Activated CD4-positive, alpha-beta T cell treated with anti-CD3 and anti-CD28 coated beads, Interleukin-10, Interleukin-2, amounts not matched to agents 100 ng/mL and 50 ng/mL, durations not matched to agents 16 hours and 8 hours (primary cell): Measurements from ENCODE around the gene GNS.
"Not testable (repeated sequence)": the region's sequence is repeated elsewhere in the genome, so short reads cannot be mapped to it uniquely, and the experiment has no call there.

Source experiments
- DNase-seq: peaks from one replicate; pipeline ENCODE4 v3.0.0-alpha.2; 2020

GNS gene

DNA sequence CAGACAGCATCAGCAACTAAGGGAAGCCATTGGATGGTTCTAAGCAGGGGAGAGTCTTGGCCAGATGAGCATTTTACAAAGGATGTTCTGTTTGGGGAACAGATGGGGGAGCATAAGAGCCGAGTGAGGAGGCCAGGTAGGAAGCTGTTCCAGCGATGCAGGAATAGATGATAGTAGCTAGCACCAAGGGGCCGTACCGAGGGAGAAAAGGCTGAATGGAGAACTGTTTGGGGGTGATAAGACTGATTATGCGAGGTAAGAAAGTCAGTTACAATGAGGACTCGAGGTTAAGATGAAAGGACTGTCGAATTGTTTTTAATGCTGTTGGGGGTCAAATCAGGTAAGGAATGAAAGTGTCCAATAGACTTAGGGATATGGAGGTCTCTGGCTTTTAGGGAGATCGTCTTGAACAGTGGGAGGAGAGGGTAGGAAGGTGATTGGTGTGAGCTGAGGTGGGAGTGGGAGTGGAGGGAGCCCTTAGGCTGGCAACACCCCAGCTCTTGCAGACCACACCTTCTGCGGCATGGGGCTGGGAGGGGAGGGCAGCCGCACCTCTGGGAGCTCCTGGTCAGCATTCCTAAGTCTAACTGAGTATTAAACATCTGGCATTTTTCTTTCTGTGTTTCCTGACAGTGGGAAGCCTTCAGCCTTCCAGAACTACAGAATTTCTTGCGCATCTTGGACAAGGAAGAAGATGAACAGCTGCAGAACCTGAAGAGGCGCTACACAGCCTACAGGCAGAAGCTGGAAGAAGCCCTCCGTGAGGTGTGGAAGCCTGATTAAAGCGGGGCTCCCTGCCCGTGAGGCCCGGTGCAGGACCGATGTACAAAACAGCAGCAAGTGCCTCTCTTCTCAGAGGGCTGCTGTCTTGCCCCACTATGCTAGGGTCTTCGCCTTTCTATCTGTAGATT, 64.8 kb downstream of the GNS start:
- DNase-seq: no peak

DNA sequence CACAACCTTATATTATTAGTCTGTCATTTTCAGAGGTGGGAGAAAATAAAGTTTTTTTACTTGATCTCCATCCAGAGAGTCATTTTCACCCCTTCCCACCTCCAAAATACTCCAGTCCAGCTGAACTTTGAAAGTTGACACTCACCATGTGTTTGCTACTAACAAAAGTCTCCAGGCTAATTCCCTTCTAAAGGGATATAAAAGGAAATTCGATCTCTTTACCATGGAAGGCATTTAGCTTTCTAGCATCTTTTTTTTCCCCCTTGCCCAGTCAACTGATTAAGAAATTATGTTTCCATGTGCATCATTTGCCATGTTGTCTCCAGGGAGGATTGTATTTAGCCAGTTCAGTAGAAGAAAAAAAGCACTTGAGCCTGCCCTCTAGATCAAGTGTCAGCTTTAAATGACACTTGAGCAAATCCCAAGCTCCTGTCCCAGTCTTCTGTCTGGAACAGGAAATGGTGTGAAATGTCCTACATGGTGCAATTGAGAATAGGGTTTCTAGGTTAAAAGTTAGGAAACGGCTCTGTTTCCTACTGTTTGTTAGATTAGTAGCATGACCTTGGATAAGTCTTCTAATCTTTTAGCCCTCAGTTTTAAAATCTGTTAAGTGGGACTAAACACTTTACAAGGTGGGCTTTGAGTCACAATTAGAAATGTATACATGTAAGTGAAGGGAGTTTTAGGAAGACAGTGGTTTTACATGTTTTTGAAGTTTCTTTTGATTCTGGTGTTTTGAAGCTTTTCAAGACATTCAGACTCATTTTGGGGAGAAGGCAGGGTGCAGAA, 67.2 kb downstream of the GNS start:
- no peak for DNase-seq

DNA sequence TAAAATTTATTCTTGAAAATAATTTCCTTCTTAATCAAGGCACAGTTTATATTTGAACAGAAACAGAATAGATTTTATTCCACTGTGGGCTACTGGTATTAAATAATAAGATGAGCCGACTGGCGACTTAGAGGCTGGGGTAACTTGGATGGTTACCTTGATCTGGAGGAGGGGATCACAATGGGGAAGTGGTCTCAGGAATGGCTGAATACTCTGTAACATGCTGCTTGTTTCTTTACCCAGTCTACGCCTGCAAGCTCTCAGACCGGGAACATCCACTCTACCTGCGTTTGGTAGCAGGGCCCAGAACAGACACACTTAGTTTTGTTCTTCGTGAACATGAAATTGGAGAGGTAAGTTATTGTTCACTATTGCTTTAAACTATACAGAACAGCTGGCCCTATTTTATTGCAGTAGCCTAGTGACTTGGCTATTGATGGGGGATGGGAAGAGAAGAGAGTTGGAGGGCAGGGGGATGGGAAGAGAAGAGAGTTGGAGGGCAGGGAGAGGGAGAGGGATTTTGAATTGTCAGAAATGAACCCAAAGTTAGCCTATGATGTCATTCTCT, 67.9 kb downstream of the GNS start:
- DNase-seq: no peak

DNA sequence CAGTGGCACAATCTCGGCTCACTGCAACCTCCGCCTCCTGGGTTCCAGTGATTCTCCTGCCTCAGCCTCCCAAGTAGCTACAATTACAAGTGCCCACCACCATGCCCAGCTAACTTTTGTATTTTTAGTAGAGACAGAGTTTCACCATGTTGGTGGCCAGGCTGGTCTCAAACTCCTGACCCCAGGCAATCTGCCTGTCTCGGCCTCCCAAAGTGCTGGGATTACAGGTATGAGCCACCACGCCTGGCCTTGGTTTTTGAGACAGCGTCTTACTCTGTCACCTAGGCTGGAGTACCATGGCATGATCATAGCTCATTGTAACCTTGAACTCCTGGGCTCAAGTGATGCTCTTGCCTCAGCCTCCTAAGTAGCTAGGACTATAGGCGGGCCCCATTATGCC, 69.0 kb downstream of the GNS start:
- not testable (repeated sequence) for DNase-seq

- DNase-seq: no peak
Measured at GRCh38 chr12:64688715-64689114, 70.5 kb downstream of the GNS start.

DNA sequence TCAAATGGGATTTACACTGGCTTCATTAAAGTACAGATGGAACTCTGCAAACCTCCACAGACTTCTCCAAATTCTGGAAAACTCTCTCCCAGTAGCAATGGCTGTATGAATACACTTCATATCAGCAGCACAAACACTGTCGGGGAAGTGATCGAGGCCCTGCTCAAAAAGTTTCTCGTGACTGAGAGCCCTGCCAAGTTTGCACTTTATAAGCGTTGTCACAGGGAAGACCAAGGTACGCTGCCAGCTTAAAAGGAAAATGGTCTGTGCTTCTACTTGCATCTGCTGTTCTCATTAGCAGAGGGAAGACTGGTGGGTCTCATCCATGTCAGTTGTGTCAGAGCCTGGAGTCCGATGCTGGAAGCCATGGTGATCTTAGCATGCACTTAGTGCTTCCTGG, 71.0 kb downstream of the GNS start:
- no peak for DNase-seq

DNA sequence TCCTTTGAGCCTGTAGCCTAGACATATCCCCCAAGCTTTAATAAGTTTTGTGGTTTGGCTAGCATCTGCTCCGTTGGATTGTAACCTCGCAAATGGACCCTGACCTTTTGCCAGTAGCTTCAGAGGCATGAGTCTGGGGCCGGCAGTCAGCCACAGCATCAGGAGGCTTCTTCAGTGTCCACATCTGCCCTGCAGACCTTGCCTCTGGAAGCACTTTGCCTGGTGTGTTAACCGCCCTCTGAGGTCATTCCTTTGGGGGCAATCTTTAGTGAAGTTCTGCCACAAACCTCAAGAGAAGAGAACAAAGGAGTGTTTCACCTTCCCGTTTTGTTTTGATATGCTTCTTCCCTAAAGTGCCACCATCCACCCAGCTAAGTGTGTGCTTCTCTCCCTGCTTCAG, 71.4 kb downstream of the GNS start:
- DNase-seq: no peak

GRCh38 chr12:64685605-64686004, 73.6 kb downstream of the GNS start:
- no peak for DNase-seq

- no peak for DNase-seq
Measured at GRCh38 chr12:64685050-64685449, 74.2 kb downstream of the GNS start.

DNA sequence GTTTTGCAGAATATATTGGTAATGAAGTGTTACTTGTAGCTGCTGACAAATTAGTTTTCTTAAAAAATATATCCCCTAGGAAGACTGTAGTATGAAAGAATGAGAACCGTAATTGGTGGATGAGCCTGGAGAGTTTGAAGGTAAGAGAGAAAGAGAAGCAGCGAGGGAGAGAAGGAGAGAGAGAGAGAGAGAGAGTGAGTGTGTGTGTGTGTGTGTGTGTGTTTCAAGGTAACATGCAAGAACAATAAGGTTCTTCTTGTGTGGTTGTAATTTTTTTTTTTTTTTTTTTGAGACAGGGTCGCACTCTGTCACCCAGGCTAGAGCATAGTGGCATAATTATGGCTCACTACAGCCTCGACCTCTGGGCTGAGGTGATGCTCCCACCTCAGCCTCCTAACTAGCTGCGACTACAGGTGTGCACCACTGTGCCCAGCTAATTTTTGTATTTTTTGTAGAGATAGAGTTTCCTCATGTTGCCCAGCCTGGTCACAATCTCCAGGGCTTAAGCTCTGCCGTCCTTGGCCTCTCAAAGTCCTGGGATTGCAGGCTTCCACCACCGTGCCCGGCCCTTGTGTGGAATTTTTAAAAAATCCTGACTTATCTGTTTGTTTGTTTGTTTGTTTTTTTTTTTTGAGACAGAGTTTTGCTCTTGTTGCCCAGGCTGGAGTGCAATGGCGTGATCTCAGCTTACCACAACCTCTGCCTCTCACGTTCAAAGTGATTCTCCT, 75.2 kb downstream of the GNS start:
- DNase-seq: no peak

GRCh38 chr12:64682572-64683277, 76.5 kb downstream of the GNS start:
- no peak for DNase-seq

GRCh38 chr12:64681200-64682052, 77.8 kb downstream of the GNS start:
- DNase-seq: peak; percentile 76

GRCh38 chr12:64680235-64680634, 79.0 kb downstream of the GNS start:
- no peak for DNase-seq

DNA sequence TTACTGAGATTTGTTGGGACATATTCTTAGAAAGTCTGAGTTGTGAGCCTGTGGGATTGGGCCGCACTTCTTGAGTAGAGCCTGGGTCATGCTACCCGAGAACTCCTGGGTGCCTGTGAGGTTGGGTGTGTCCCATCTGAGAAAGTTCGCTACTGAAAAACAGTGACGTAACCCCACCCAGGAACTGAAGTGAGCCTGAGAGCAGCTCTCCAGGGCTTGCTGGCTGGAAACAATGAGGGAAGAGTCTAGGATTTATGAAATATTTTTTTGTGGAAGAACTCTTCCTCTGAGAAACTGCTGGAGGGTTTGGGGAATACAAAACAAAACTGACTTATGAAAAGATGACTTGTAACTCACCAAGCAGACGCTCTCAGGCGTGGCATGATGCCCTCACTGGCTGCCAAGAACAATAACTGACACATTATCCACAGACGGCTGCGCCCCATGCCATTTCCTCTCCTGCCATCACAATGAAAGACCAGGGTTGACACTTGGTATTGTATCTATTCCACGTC, 79.7 kb downstream of the GNS start:
- DNase-seq: peak; percentile 79

GRCh38 chr12:64678835-64679234, 80.4 kb downstream of the GNS start:
- no peak for DNase-seq

- DNase-seq: no peak
Measured at GRCh38 chr12:64678248-64678647, 81.0 kb downstream of the GNS start.

DNA sequence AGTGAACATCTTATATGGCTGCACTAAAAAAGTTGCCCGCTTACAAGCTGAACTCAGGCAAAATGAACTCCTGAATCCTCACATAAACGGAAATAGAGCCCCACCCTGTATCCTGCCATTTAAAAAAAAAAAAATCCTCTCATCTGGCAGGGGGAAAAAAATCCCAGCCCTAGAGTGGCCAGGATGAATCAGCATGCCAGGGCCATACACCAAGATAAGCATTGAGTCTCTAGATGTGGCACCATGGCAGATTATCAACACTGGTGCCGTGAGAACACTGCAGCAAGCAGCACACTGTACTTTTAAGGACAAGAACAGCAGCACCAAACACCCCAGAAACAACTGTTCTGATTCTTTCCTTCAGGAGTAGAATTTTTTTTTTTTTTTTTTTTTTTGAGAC, 83.4 kb downstream of the GNS start:
- no peak for DNase-seq

DNA sequence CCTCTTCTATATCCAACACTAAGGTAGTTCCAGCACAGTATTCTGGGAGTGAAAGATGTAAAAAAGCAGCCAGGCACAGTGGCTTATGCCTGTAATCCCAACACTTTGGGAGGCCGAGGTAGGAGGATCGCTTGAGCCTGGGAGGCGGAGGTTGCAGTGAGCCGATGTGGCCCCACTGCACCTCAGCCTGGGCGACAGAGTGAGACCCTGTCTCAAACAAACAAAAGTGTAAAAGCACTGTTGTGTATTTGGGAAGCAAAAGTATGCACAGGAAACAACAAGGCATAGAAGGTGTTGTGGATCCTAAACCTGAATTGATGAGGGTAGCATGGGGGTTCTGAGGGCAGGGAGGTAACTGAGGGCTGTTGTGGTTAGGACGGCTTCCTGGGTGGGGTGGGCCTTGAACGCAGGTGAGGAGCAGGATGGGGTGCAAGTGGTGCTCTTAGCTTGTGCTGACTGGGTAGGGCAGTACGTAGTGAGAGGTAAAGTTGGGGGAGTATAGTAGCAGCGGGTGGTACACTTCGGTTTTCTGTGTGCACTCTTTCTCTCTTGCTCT, 84.8 kb downstream of the GNS start:
- no peak for DNase-seq

DNA sequence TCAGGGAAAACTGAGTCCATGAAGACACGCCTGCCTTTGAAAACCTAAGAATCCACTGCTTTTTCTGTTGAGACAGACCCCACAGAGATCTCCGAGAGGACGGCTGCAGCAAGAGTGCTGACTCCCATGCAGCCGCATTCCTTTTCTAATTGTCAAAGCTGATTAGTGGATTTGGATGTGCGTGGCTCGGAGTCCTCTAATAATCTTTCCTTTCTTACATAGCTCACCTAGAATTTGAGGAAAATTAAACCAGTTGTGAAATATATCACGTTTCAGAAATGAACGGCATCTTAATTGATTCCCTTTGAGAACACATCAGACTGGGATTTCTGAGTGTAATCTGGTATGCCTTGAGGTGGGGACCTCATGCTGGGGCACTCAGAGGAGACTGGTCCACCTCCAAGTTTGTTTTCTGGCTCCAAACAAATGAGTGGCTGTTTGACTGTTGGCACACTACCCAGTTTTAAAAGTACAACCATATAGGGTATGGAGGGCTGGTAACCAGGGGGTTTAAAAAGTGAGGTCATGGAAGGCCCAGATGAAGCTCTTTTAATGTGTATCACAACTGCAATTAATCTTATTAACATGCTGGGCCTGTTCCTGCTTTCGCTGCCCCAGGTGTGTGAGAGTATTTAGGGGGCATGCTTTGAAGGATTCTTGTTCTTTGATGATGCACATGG, 85.6 kb downstream of the GNS start:
- DNase-seq: no peak

- no peak for DNase-seq
Measured at GRCh38 chr12:64672925-64673409, 86.2 kb downstream of the GNS start.
